Measurements from ENCODE around the gene CFAP68. TPM values are rescaled to one million over a fixed set of nuclear protein-coding genes. Genes with fewer than 3 reads are reported as not detected.

The CFAP68 gene
- total and polyA plus RNA-seq, 2 donors from 2014 or later, result 29.5 to 93.7 TPM

GRCh38 chr11:111925953-111926352 is 46.6 kb downstream of the CFAP68 start:
- intact Hi-C loops (cut with DNase I), result no loop called here
- H3K9ac ChIP-seq (ENCODE audit: low read length in 3 of 3), result peak overlapping the region in 1 of 3 donors; percentile 83
- DNase-seq, result peak in 1 of 5 donors; percentile 69
- no peak for FAIRE-seq
- H3K4me1 ChIP-seq (ENCODE audit: control insufficient read depth in 2 of 3, insufficient read depth in 2 of 3, low read depth in 1 of 3, low read length in 3 of 3), result peaks cover 0 to 34% (median 17%) of the 10 kb centered on the region in 3 donors
- no peaks in the 10 kb centered on the region for H3K9me3 ChIP-seq (ENCODE audit: control insufficient read depth in 2 of 3, insufficient read depth in 1 of 3, low read length in 3 of 3)
- peak overlapping the region; percentile 88 to 95 for H3K27ac ChIP-seq (ENCODE audit: low read depth in 2 of 2, low read length in 2 of 2)
- no peaks in the 10 kb centered on the region for H3K27me3 ChIP-seq (ENCODE audit: control insufficient read depth, insufficient read depth, low read length)
- peak overlapping the region in 2 of 3 donors; percentile 37 to 70 for H3K4me3 ChIP-seq (ENCODE audit: low read length in 3 of 3)
- peaks cover 0 to 3% (median 0%) of the 10 kb centered on the region in 3 donors for H3K36me3 ChIP-seq (ENCODE audit: control insufficient read depth in 2 of 3, insufficient read depth in 3 of 3, low read length in 3 of 3)
- no peak for TF ChIP-seq CTCF (IDR thresholded peaks at IDR 0.05; ENCODE audit: borderline replicate concordance, extremely low read depth, insufficient read depth)

GRCh38 chr11:111926505-111927391 is 47.4 kb downstream of the CFAP68 start:
- Histone ChIP-seq H3K27ac (ENCODE audit: low read depth in 2 of 2, low read length in 2 of 2) (peak overlapping the region; percentile 88 to 95), H3K36me3 (ENCODE audit: control insufficient read depth in 2 of 3, insufficient read depth in 3 of 3, low read length in 3 of 3) (peaks cover 0 to 3% (median 0%) of the 10 kb centered on the region in 3 donors), H3K4me1 (ENCODE audit: control insufficient read depth in 2 of 3, insufficient read depth in 2 of 3, low read depth in 1 of 3, low read length in 3 of 3) (peaks cover 0 to 26% (median 17%) of the 10 kb centered on the region in 3 donors), H3K4me3 (ENCODE audit: low read length in 3 of 3) (peak overlapping the region; percentile 64 to 79 (median 70)), H3K9me3 (ENCODE audit: control insufficient read depth in 2 of 3, insufficient read depth in 1 of 3, low read length in 3 of 3) (no peaks in the 10 kb centered on the region), H3K27me3 (ENCODE audit: control insufficient read depth, insufficient read depth, low read length) (no peaks in the 10 kb centered on the region), H3K9ac (ENCODE audit: low read length in 3 of 3) (peak overlapping the region; percentile 58 to 83 (median 72))
- DNase-seq (peak; percentile 98 to 99 (median 99)), FAIRE-seq (peak; percentile 33)
- TF ChIP-seq CTCF (IDR thresholded peaks at IDR 0.05; ENCODE audit: borderline replicate concordance, extremely low read depth, insufficient read depth), result no peak
- intact Hi-C loops (cut with DNase I), result no loop called here

- TF ChIP-seq CTCF (IDR thresholded peaks at IDR 0.05; ENCODE audit: borderline replicate concordance, extremely low read depth, insufficient read depth), result no peak
- Histone ChIP-seq H3K9me3 (ENCODE audit: control insufficient read depth in 2 of 3, insufficient read depth in 1 of 3, low read length in 3 of 3) (no peaks in the 10 kb centered on the region), H3K9ac (ENCODE audit: low read length in 3 of 3) (no peak overlapping the region), H3K27ac (ENCODE audit: low read depth in 2 of 2, low read length in 2 of 2) (no peak overlapping the region), H3K4me3 (ENCODE audit: low read length in 3 of 3) (no peak overlapping the region), H3K27me3 (ENCODE audit: control insufficient read depth, insufficient read depth, low read length) (no peaks in the 10 kb centered on the region), H3K4me1 (ENCODE audit: control insufficient read depth in 2 of 3, insufficient read depth in 2 of 3, low read depth in 1 of 3, low read length in 3 of 3) (peaks cover 2 to 15% (median 13%) of the 10 kb centered on the region in 3 donors), H3K36me3 (ENCODE audit: control insufficient read depth in 2 of 3, insufficient read depth in 3 of 3, low read length in 3 of 3) (peaks cover 0 to 3% (median 0%) of the 10 kb centered on the region in 3 donors)
- intact Hi-C loops (cut with DNase I), result loop anchor here (10.0 kb wide), 1 partner anchor 54 kb away; no protein-coding TSS in a partner anchor
- DNase-seq (no peak), FAIRE-seq (no peak)
Measured at GRCh38 chr11:111930472-111930871, 51.1 kb downstream of the CFAP68 start.
